Measurements from ENCODE around the gene KRTAP10-7.
"Not testable (repeated sequence)": the region's sequence is repeated elsewhere in the genome, so short reads cannot be mapped to it uniquely, and the experiment has no call there.

DNA sequence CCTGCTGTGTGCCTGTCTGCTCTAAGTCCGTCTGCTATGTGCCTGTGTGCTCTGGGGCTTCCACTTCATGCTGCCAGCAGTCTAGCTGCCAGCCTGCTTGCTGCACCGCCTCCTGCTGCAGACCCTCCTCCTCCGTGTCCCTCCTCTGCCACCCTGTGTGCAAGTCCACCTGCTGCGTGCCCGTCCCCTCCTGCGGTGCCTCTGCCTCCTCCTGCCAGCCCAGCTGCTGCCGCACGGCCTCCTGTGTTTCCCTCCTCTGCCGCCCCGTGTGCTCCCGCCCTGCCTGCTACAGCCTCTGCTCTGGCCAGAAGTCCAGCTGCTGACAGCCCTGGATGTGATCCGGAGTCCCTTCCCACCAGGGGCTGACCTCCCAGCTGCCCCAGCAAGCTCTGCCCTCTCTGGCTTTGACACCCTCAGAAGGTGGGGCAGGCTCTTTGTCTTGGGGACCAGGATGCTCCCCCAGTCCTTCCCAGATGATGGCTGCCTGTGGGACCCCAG is 37.5 kb downstream of the KRTAP10-7 start:
- TF ChIP-seq EZH2 (IDR thresholded peaks at IDR 0.05; ENCODE audit: low read length, missing control alignments), result not testable (repeated sequence)
- TF ChIP-seq, protein P1, sequence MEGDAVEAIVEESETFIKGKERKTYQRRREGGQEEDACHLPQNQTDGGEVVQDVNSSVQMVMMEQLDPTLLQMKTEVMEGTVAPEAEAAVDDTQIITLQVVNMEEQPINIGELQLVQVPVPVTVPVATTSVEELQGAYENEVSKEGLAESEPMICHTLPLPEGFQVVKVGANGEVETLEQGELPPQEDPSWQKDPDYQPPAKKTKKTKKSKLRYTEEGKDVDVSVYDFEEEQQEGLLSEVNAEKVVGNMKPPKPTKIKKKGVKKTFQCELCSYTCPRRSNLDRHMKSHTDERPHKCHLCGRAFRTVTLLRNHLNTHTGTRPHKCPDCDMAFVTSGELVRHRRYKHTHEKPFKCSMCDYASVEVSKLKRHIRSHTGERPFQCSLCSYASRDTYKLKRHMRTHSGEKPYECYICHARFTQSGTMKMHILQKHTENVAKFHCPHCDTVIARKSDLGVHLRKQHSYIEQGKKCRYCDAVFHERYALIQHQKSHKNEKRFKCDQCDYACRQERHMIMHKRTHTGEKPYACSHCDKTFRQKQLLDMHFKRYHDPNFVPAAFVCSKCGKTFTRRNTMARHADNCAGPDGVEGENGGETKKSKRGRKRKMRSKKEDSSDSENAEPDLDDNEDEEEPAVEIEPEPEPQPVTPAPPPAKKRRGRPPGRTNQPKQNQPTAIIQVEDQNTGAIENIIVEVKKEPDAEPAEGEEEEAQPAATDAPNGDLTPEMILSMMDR (conservative IDR thresholded peaks at IDR 0.05 in 1 of 2, IDR thresholded peaks at IDR 0.05 in 1 of 2; ENCODE audit: low read depth in 1 of 2, low read length in 2 of 2), result not testable (repeated sequence)
